LNCaP clone FGC (cell line): ENCODE data around the gene ITPKC.
"Not testable (repeated sequence)": the region's sequence is repeated elsewhere in the genome, so short reads cannot be mapped to it uniquely, and the experiment has no call there.

Experiments used
- DNase-seq: peaks from one replicate; pipeline ENCODE4 v3.0.0-alpha.2; 2011; ENCODE audit warnings: low read depth
- H3K4me3 ChIP-seq: 2 replicates; pipeline ENCODE4 v1.5.1; 2011; ENCODE audit warnings: mild to moderate bottlenecking, low read depth, low read length, control low read depth
- TF ChIP-seq, protein P1 (sequence below): IDR thresholded peaks from 2 replicates; pipeline ENCODE4 v1.5.1; 2012; ENCODE audit warnings: mild to moderate bottlenecking; ENCODE audit not compliant: control insufficient read depth, insufficient read depth; ENCODE audit errors: extremely low read depth

ITPKC gene

DNA sequence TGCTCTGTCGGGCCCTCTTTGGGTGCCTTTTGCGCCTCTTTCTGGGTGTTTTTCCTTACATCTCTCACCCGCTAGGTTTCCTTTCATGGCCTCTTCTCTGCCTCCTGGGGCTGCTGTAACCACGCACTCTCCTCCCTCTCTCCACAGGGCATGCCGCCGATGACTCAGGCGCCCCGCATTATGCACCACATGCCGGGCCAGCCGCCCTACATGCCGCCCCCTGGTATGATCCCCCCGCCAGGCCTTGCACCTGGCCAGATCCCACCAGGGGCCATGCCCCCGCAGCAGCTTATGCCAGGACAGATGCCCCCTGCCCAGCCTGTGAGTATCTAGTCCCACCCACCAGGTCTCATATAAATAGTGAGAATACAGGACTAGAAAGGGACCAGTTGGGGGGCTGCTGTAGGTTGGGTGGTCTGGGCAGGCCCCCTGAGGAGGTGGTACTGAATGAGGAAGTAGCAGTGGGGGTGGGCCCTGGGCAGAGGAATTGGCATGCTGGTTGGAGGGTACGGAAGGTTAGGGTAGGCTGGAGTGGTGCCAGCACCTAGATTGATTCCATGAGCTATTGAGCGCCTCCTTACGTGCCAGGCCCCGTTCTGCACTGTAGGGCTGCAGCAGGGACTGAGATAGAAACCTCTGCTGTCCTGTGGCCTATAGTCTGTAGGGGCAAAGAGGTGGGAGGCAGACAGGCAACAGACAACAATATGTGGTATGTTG, 46.0 kb downstream of the ITPKC start:
- TF ChIP-seq, protein P1, sequence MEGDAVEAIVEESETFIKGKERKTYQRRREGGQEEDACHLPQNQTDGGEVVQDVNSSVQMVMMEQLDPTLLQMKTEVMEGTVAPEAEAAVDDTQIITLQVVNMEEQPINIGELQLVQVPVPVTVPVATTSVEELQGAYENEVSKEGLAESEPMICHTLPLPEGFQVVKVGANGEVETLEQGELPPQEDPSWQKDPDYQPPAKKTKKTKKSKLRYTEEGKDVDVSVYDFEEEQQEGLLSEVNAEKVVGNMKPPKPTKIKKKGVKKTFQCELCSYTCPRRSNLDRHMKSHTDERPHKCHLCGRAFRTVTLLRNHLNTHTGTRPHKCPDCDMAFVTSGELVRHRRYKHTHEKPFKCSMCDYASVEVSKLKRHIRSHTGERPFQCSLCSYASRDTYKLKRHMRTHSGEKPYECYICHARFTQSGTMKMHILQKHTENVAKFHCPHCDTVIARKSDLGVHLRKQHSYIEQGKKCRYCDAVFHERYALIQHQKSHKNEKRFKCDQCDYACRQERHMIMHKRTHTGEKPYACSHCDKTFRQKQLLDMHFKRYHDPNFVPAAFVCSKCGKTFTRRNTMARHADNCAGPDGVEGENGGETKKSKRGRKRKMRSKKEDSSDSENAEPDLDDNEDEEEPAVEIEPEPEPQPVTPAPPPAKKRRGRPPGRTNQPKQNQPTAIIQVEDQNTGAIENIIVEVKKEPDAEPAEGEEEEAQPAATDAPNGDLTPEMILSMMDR: no peak
- H3K4me3 ChIP-seq: no peak overlapping the region
- DNase-seq: no peak

DNA sequence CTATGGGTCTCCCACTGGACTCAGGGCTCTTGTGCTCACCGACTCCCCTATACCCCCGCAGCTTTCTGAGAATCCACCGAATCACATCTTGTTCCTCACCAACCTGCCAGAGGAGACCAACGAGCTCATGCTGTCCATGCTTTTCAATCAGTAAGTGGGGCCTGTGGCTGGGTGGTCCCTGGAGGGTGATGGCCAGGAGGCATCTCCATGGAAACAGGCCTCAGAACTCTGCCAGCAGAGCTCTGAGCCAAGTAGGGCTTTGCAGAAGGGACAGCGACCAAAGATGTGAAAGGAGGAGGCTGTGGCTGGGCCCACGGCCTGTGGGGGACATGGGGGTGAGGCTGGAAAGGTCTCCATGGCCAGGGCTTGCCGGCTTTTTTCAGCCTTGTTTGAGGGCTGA, 46.6 kb downstream of the ITPKC start:
- TF ChIP-seq, protein P1: no peak

DNA sequence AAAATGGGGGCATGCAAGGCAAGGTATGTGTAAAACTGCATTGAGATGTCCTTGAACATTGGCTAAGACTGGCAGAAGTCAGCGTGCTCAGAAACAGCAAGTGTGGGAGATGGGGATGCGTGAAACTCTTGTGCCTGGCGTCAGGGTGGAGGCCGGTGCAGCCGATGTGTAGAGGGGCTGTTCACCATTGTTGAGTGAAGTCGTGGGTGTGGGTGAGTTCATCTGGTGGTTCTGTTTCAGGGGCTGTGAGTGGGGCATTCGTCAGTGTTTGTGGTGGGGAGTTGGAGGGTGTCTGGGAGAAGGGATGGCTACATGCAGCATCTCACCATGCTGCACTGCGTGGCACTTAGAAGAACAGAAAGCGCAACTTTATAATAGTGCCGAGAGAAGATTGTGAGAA, 47.1 kb downstream of the ITPKC start:
- DNase-seq: no peak
- TF ChIP-seq, protein P1: no peak
- H3K4me3 ChIP-seq: no peak overlapping the region

More for the DNA sequence above, 46.6 kb downstream of the ITPKC start:
- no peak for DNase-seq
- H3K4me3 ChIP-seq: no peak overlapping the region

DNA sequence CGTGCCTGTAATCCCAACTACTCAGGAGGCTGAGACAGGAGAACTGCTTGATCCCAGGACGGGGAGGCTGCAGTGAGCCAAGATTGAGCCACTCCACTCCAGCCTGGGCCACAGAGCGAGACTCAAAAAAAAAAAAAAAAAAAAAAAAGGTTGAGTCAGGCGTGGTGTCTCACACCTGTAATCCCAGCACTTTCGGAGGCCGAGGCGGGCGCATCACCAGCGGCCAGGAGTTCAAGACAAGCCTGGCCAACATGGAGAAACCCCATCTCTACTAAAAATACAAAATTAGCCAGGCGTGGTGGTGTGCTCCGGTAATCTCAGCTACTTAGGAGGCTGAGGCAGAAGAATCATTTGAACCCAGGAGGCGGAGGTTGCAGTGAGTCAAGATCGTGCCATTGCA, 49.5 kb downstream of the ITPKC start:
- H3K4me3 ChIP-seq: not testable (repeated sequence)

DNA sequence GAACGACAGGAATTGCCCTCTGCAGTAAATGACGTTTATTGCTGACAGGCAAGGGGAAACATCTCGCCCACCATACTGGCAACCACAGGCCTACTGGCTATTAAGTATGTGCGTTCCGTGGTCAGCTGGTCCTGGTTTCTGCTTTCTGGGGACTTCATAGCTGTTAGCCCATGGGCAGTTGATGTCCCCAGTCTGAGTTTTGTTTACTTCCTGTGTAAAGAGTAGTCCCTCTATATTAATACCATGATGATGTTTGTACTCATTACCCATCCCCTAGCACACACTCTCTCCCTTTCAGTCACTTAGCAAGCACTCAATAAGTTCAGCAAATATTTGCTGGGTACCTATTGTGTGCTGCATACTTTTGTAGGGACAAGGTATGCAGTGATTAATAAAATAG, 52.0 kb downstream of the ITPKC start:
- TF ChIP-seq, protein P1: no peak
- no peak overlapping the region for H3K4me3 ChIP-seq
- no peak for DNase-seq

More for the DNA sequence above, 49.5 kb downstream of the ITPKC start:
- not testable (repeated sequence) for DNase-seq

DNA sequence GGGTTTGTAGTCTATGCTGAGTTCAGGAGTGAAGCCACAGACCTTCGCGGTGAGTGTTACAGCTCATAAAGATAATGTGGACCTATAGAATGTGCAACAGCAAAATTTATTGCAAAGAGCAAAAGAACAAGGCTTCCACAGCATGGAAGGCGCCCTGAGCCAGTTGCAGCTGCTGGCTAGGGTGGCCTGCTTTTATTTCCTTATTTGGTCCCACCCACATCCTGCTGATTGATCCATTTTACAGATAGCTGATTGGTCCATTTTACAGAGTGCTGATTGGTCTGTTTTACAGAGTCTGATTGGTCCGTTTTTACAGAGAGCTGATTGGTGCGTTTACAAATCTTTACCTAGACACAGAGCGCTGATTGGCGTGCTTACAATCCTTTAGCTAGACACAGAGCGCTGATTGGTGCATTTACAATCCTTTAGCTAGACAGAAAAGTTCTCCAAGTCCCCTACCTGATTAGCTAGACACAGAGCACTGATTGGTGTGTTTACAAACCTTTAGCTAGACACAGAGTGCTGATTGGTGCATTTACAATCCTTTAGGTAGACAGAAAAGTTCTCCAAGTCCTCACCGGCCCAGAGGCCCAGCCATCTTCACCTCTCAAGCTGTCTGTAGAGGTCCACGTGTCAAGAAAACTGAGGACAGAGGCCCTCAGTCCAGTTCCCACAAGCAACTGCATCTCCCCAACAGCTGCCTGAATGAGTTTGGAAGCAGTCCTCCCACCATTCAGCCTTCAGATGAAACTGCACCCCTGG, 54.4 kb downstream of the ITPKC start:
- not testable (repeated sequence) for H3K4me3 ChIP-seq, DNase-seq

DNA sequence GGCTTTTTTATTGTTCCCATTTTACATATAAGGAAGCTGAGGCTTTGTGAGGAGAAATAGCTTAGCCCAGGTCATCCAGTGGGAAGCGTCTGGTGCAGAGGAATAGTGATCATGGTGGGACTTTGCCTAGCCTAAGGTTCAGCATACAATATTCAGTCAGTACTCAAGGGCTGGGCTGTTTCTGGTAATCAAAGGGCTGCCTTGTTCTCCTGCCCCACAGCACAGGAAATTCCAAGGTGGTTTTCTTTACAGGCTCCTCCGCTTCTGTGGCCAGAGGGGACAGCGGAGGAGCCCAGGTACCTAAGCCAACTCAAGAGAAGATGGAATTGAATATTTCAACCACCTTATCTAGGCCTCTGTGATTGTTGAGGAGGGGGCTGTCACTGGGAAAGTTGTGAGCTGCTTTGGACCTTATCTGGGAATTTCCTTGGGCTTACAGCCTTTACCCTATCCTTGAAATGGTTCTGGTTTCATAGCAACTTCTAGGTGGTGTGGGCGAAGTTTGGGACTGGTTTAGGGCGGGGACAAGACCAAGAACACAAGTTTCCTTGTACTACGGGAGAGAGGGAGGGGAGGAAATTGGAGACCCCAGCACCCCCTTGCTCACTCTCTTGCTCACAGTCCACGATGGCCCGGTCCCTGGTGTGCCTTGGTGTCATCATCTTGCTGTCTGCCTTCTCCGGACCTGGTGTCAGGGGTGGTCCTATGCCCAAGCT, 58.2 kb downstream of the ITPKC start, which contains the start of gene MIA:
Gene MIA, plus strand, starts transcription at position 606 of the 716 bp plus-strand sequence. Its CDS starts 22 bp downstream, at position 628.
- H3K4me3 ChIP-seq: no peak within 1 kb of the TSS
- TF ChIP-seq, protein P1: no peak
- DNase-seq: no peak
